A549 (cell line): Measurements from ENCODE around the gene PKM.

Experiments
- BHLHE40 ChIP-seq: IDR thresholded peaks from 2 replicates; pipeline ENCODE4 v1.6.1; 2012; ENCODE audit warnings: low read depth, low read length, inconsistent platforms
- JUNB ChIP-seq: fragments of >200 bp; sonication (Bioruptor Twin); formaldehyde crosslinking; IDR thresholded peaks from 2 replicates; pipeline ENCODE4 v1.6.1; 2016
- MAX ChIP-seq: IDR thresholded peaks from 2 replicates; pipeline ENCODE4 v1.6.1; 2012
- ZFP36 ChIP-seq: fragments of 450-650 bp; IDR thresholded peaks from 2 replicates; pipeline ENCODE4 v1.6.1; 2014; ENCODE audit warnings: borderline replicate concordance; ENCODE audit not compliant: partially characterized antibody

- TF ChIP-seq BHLHE40: no peak
- TF ChIP-seq ZFP36: no peak
- TF ChIP-seq MAX: no peak
- no peak for TF ChIP-seq JUNB
Observed at GRCh38 chr15:72174551-72175165, 56.3 kb downstream of the PKM start.
